HCT116 (cell line): ENCODE results near the gene CFAP77.

ENCODE experiments used
- CBX3 ChIP-seq: IDR thresholded peaks from 2 replicates; pipeline ENCODE4 v1.6.1; 2012; ENCODE audit warnings: low read depth
- ELF1 ChIP-seq: IDR thresholded peaks from 2 replicates; pipeline ENCODE4 v1.6.1; 2012; ENCODE audit warnings: low read depth, borderline replicate concordance
- EZH2phosphoT487 ChIP-seq: fragments of 200-600 bp; IDR thresholded peaks from 2 replicates; pipeline ENCODE4 v1.6.1; 2018; ENCODE audit warnings: antibody characterized with exemption, borderline replicate concordance
- JUND ChIP-seq: IDR thresholded peaks from 2 replicates; pipeline ENCODE4 v1.6.1; 2012
- POLR2A ChIP-seq: IDR thresholded peaks from 2 replicates; pipeline ENCODE4 v1.7.0; 2011; ENCODE audit warnings: borderline replicate concordance; ENCODE audit not compliant: insufficient read depth, insufficient read length; ENCODE audit errors: extremely low read depth
- POLR2AphosphoS5 ChIP-seq: IDR thresholded peaks from 2 replicates; pipeline ENCODE4 v1.6.1; 2011; ENCODE audit warnings: mild to moderate bottlenecking, low read depth, low read length, moderate library complexity
- YY1 ChIP-seq: IDR thresholded peaks from 2 replicates; pipeline ENCODE4 v1.6.1; 2011; ENCODE audit warnings: low read length, low read depth, moderate library complexity, mild to moderate bottlenecking; ENCODE audit not compliant: insufficient replicate concordance; ENCODE audit errors: extremely low read depth
- ZFX ChIP-seq: fragments of 450-650 bp; IDR thresholded peaks from 2 replicates; pipeline ENCODE4 v1.6.1; 2017
- TF ChIP-seq, protein P1 (sequence below): IDR thresholded peaks from 2 replicates; pipeline ENCODE4 v1.6.1; 2012
- TF ChIP-seq, protein P2 (sequence below): IDR thresholded peaks from 2 replicates; pipeline ENCODE4 v1.6.1; 2012
- TF ChIP-seq, protein P3 (sequence below): IDR thresholded peaks from 2 replicates; pipeline ENCODE4 v1.6.1; 2012; ENCODE audit warnings: low read depth
- TF ChIP-seq, protein P4 (sequence below), 3 experiments: fragments of 200-600 bp in 1 of 3; sonication (generic) in 1 of 3; IDR thresholded peaks in 2 of 3; conservative IDR thresholded peaks in 1 of 3; 2 replicates each; pipeline ENCODE4 v1.5.1; 2012 to 2017; ENCODE audit warnings: low read depth in 2 of 3, low read length in 2 of 3, antibody characterized with exemption in 1 of 3, borderline replicate concordance in 1 of 3, control low read depth in 1 of 3, mild to moderate bottlenecking in 1 of 3, mixed read lengths in 1 of 3, mixed run types in 1 of 3, moderate library complexity in 1 of 3; ENCODE audit not compliant: insufficient read depth in 1 of 3

DNA sequence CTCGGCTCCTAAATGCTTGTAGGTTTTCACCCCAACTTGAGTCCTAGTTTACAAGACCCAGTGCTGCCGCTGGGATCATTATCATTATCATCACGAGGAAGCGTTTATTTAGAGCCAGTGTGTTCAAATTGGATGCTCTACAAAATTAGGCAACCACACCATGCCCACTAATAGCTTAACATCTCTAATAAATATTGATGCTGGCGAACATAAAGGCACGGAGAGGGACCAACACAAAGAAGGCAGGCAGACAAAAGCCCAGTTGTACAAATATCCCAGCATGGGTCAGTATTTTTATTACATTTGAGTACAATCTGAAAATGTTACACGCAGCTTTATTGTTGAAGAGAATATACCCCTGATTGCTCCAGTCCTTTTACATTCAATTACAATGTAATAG lies 4.7 kb downstream of the CFAP77 start:
- TF ChIP-seq ZFX (no peak), CBX3 (no peak), YY1 (no peak), ELF1 (no peak), EZH2phosphoT487 (no peak), POLR2AphosphoS5 (no peak), POLR2A (no peak), JUND (no peak)
- TF ChIP-seq, protein P1, sequence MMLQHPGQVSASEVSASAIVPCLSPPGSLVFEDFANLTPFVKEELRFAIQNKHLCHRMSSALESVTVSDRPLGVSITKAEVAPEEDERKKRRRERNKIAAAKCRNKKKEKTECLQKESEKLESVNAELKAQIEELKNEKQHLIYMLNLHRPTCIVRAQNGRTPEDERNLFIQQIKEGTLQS, result no peak
- TF ChIP-seq, protein P2, sequence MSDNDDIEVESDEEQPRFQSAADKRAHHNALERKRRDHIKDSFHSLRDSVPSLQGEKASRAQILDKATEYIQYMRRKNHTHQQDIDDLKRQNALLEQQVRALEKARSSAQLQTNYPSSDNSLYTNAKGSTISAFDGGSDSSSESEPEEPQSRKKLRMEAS, result no peak
- TF ChIP-seq, protein P3, sequence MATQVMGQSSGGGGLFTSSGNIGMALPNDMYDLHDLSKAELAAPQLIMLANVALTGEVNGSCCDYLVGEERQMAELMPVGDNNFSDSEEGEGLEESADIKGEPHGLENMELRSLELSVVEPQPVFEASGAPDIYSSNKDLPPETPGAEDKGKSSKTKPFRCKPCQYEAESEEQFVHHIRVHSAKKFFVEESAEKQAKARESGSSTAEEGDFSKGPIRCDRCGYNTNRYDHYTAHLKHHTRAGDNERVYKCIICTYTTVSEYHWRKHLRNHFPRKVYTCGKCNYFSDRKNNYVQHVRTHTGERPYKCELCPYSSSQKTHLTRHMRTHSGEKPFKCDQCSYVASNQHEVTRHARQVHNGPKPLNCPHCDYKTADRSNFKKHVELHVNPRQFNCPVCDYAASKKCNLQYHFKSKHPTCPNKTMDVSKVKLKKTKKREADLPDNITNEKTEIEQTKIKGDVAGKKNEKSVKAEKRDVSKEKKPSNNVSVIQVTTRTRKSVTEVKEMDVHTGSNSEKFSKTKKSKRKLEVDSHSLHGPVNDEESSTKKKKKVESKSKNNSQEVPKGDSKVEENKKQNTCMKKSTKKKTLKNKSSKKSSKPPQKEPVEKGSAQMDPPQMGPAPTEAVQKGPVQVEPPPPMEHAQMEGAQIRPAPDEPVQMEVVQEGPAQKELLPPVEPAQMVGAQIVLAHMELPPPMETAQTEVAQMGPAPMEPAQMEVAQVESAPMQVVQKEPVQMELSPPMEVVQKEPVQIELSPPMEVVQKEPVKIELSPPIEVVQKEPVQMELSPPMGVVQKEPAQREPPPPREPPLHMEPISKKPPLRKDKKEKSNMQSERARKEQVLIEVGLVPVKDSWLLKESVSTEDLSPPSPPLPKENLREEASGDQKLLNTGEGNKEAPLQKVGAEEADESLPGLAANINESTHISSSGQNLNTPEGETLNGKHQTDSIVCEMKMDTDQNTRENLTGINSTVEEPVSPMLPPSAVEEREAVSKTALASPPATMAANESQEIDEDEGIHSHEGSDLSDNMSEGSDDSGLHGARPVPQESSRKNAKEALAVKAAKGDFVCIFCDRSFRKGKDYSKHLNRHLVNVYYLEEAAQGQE, result no peak
- TF ChIP-seq, protein P4, sequence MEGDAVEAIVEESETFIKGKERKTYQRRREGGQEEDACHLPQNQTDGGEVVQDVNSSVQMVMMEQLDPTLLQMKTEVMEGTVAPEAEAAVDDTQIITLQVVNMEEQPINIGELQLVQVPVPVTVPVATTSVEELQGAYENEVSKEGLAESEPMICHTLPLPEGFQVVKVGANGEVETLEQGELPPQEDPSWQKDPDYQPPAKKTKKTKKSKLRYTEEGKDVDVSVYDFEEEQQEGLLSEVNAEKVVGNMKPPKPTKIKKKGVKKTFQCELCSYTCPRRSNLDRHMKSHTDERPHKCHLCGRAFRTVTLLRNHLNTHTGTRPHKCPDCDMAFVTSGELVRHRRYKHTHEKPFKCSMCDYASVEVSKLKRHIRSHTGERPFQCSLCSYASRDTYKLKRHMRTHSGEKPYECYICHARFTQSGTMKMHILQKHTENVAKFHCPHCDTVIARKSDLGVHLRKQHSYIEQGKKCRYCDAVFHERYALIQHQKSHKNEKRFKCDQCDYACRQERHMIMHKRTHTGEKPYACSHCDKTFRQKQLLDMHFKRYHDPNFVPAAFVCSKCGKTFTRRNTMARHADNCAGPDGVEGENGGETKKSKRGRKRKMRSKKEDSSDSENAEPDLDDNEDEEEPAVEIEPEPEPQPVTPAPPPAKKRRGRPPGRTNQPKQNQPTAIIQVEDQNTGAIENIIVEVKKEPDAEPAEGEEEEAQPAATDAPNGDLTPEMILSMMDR (IDR thresholded peaks at IDR 0.05 in 2 of 3, conservative IDR thresholded peaks at IDR 0.05 in 1 of 3; ENCODE audit: borderline replicate concordance in 1 of 3, insufficient read depth in 1 of 3, low read depth in 2 of 3, low read length in 2 of 3), result no peak
